Measurements from ENCODE around the gene PHACTR1. TPM values are rescaled to one million over a fixed set of nuclear protein-coding genes. Genes with fewer than 3 reads are reported as not detected.

PHACTR1 gene
- total and polyA plus RNA-seq, 4 donors, result 0.31 to 1.5 (median 0.79) TPM

DNA sequence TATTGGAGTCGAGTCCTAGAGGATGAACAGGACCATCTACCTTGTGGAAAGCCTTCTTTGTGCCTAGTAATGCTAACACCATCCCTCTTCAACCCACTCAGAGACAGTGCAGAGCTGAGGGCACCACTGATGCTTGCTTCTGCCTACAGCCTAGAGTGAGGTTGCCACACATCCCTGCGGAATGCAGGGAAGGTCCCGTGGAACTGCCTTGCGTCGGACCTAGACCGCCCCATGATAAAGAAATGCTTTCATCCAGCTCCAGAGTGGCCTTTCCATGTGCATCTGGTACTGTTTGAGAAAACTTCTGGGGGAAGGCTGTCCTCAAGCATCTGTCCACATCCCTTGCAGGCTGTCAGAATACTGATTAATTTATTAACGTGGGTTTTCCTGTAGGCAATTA is 168.4 kb downstream of the PHACTR1 start:
- Histone ChIP-seq H3K4me1 (ENCODE audit: control insufficient read depth in 4 of 4, insufficient read depth in 4 of 4, low read length in 3 of 4) (no peaks in the 10 kb centered on the region), H3K9me3 (ENCODE audit: control insufficient read depth in 4 of 4, low read length in 3 of 4) (peaks cover 0 to 3% (median 0%) of the 10 kb centered on the region in 4 donors), H3K36me3 (ENCODE audit: control insufficient read depth in 4 of 4, insufficient read depth in 3 of 4, low read depth in 1 of 4, low read length in 3 of 4) (no peaks in the 10 kb centered on the region), H3K9ac (ENCODE audit: low read depth in 1 of 2, low read length in 2 of 2) (no peak overlapping the region), H3K4me3 (ENCODE audit: low read depth in 1 of 3, low read length in 3 of 3) (no peak overlapping the region), H3K27me3 (ENCODE audit: control insufficient read depth in 4 of 4, insufficient read depth in 4 of 4, low read length in 3 of 4) (peaks cover 0 to 12% (median 2%) of the 10 kb centered on the region in 4 donors), H3K27ac (ENCODE audit: low read depth in 1 of 2, low read length in 2 of 2) (no peak overlapping the region)
- 74% methylated on average over 7 of the region's 7 CpGs for WGBS
- TF ChIP-seq JUND (IDR thresholded peaks at IDR 0.05), result no peak
- TF ChIP-seq, protein P1, sequence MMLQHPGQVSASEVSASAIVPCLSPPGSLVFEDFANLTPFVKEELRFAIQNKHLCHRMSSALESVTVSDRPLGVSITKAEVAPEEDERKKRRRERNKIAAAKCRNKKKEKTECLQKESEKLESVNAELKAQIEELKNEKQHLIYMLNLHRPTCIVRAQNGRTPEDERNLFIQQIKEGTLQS (IDR thresholded peaks at IDR 0.05), result no peak
- TF ChIP-seq REST (IDR thresholded peaks at IDR 0.05), result no peak
- no peak for TF ChIP-seq HNF4A (conservative IDR thresholded peaks at IDR 0.05)
- TF ChIP-seq HNF4G (IDR thresholded peaks at IDR 0.05), result no peak
- TF ChIP-seq RXRA (IDR thresholded peaks at IDR 0.05), result no peak
- TF ChIP-seq FOXA1 (IDR thresholded peaks at IDR 0.05), result no peak
- TF ChIP-seq SP1 (IDR thresholded peaks at IDR 0.05), result no peak
- TF ChIP-seq EGR1 (IDR thresholded peaks at IDR 0.05; ENCODE audit: low read depth in 2 of 2), result no peak
- TF ChIP-seq YY1 (IDR thresholded peaks at IDR 0.05), result no peak
- TF ChIP-seq GABPA (IDR thresholded peaks at IDR 0.05 in 1 of 2, conservative IDR thresholded peaks at IDR 0.05 in 1 of 2), result no peak
- no peak for TF ChIP-seq ZBTB33 (IDR thresholded peaks at IDR 0.05)
- no peak for TF ChIP-seq FOXA2 (IDR thresholded peaks at IDR 0.05)
- TF ChIP-seq CTCF (IDR thresholded peaks at IDR 0.05; ENCODE audit: low read depth, low read length, missing input control), result no peak
- TF ChIP-seq NR2F2 (IDR thresholded peaks at IDR 0.05), result no peak
- TF ChIP-seq, protein P2, sequence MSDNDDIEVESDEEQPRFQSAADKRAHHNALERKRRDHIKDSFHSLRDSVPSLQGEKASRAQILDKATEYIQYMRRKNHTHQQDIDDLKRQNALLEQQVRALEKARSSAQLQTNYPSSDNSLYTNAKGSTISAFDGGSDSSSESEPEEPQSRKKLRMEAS (IDR thresholded peaks at IDR 0.05), result no peak
- no peak for TF ChIP-seq RAD21 (IDR thresholded peaks at IDR 0.05)
- DNase-seq (ENCODE audit: low spot score), result no peak

All from liver (tissue), 9 donors.